Osteoblast (primary cell): ENCODE data around the gene HK1. TPM values are rescaled to one million over a fixed set of nuclear protein-coding genes. Genes with fewer than 3 reads are reported as not detected.
"Not testable (repeated sequence)": the region's sequence is repeated elsewhere in the genome, so short reads cannot be mapped to it uniquely, and the experiment has no call there.

ENCODE experiments used
- DNase-seq: peaks from one replicate; pipeline ENCODE4 v3.0.0; 2011; ENCODE audit warnings: low spot score, mixed read lengths; ENCODE audit not compliant: insufficient read length; ENCODE audit errors: missing footprints
- H2AFZ ChIP-seq: 2 replicates; pipeline ENCODE4 v1.6.0; 2011; ENCODE audit warnings: mild to moderate bottlenecking, low read length
- H3K27ac ChIP-seq: 2 replicates; pipeline ENCODE4 v1.5.1; 2011; ENCODE audit warnings: mild to moderate bottlenecking, low read depth, low read length, moderate library complexity
- H3K27me3 ChIP-seq: 2 replicates; pipeline ENCODE4 v1.6.0; 2012; ENCODE audit warnings: mild to moderate bottlenecking, control low read depth, inconsistent platforms, low read length, moderate library complexity; ENCODE audit not compliant: insufficient read depth
- H3K36me3 ChIP-seq: 2 replicates; pipeline ENCODE4 v1.5.1; 2011; ENCODE audit warnings: mild to moderate bottlenecking, low read length, control low read depth, moderate library complexity; ENCODE audit not compliant: insufficient read depth
- H3K4me1 ChIP-seq: 2 replicates; pipeline ENCODE4 v1.5.1; 2011; ENCODE audit warnings: mild to moderate bottlenecking, low read length, control low read depth, moderate library complexity; ENCODE audit not compliant: insufficient read depth
- H3K4me2 ChIP-seq: 2 replicates; pipeline ENCODE4 v1.6.0; 2011; ENCODE audit warnings: mild to moderate bottlenecking, low read length; ENCODE audit not compliant: insufficient read depth
- H3K4me3 ChIP-seq: fragments of 200-600 bp; sonication (generic); 3 replicates; pipeline ENCODE4 v1.5.1; 2012; ENCODE audit warnings: mild to moderate bottlenecking, low read length, inconsistent platforms; ENCODE audit not compliant: insufficient read depth
- H3K79me2 ChIP-seq: 2 replicates; pipeline ENCODE4 v1.6.0; 2012; ENCODE audit warnings: mild to moderate bottlenecking, low read length, control low read depth, inconsistent platforms; ENCODE audit not compliant: insufficient read depth
- H3K9me3 ChIP-seq: 2 replicates; pipeline ENCODE4 v1.5.1; 2011; ENCODE audit warnings: low read depth, low read length, control low read depth
- H4K20me1 ChIP-seq: 2 replicates; pipeline ENCODE4 v1.6.0; 2012; ENCODE audit warnings: mild to moderate bottlenecking, low read length, control low read depth; ENCODE audit not compliant: insufficient read depth
- total RNA-seq: library from RNA; depleted of rRNA; stranded (reverse); fragments of >200 nt; gene quantifications from 2 replicates; pipeline ENCODE4 v1.2.3, GENCODE V29; 2012
- TF ChIP-seq, protein P1 (sequence below): IDR thresholded peaks from 2 replicates; pipeline ENCODE4 v1.5.1; 2011; ENCODE audit warnings: mild to moderate bottlenecking, low read depth, low read length, moderate library complexity; ENCODE audit errors: extremely low read depth

The HK1 gene
- total RNA-seq, 1 donor = 111 TPM

DNA sequence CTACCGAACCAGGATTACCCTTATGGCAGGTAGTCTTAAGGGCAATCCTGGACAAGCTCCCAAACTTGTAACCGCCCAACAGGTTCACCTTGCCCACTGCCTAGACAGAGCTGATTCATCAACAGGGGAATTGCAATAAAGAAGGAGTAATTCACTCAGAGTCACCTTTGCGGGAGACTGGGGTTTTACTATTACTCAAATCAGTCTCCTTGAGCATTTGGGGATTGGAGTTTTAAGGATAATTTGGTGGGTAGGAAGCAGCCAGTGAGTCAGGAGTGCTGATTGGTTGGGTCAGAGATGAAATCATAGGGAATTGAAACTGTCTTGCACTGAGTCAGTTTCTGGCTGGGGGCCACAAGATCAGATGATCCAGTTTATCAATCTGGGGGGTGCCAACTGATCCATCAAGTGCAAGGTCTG lies 25.3 kb downstream of the HK1 start:
- Histone ChIP-seq H3K4me2 (no peak overlapping the region), H4K20me1 (no peaks in the 10 kb centered on the region), H3K4me3 (no peak overlapping the region), H3K36me3 (no peaks in the 10 kb centered on the region), H3K4me1 (peaks cover 6% of the 10 kb centered on the region), H3K9me3 (no peaks in the 10 kb centered on the region), H3K27me3 (no peaks in the 10 kb centered on the region), H3K27ac (no peak overlapping the region), H3K79me2 (no peaks in the 10 kb centered on the region), H2AFZ (peak overlapping the region; percentile 38)
- TF ChIP-seq, protein P1, sequence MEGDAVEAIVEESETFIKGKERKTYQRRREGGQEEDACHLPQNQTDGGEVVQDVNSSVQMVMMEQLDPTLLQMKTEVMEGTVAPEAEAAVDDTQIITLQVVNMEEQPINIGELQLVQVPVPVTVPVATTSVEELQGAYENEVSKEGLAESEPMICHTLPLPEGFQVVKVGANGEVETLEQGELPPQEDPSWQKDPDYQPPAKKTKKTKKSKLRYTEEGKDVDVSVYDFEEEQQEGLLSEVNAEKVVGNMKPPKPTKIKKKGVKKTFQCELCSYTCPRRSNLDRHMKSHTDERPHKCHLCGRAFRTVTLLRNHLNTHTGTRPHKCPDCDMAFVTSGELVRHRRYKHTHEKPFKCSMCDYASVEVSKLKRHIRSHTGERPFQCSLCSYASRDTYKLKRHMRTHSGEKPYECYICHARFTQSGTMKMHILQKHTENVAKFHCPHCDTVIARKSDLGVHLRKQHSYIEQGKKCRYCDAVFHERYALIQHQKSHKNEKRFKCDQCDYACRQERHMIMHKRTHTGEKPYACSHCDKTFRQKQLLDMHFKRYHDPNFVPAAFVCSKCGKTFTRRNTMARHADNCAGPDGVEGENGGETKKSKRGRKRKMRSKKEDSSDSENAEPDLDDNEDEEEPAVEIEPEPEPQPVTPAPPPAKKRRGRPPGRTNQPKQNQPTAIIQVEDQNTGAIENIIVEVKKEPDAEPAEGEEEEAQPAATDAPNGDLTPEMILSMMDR = no peak
- DNase-seq = peak; percentile 81

DNA sequence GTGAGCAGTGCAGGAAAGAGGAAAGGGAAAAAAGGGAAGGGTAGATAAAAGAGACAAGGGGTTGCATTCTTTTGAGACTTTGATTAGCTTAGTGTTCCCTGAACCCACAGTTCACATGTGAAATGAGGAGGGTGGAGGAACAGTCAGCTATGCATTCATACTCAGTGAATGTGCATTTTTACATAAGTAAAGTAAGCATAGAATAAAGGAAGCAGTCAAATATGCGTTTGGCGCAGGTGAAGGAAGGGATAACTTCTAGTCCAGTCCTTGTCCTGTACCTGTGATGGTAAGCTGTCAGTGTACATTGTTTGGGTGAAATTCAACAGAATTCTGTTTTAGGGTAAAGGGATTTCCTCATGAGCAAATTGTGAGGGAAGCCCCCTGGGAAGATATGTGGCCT lies 28.1 kb downstream of the HK1 start:
- no peak overlapping the region for H3K27ac ChIP-seq
- no peak for DNase-seq
- no peak overlapping the region for H3K4me2 ChIP-seq
- TF ChIP-seq, protein P1 = no peak
- H3K4me3 ChIP-seq = no peak overlapping the region
- no peaks in the 10 kb centered on the region for H3K79me2 ChIP-seq
- peaks cover 6% of the 10 kb centered on the region for H3K4me1 ChIP-seq
- H3K9me3 ChIP-seq = no peaks in the 10 kb centered on the region
- H2AFZ ChIP-seq = no peak overlapping the region
- H4K20me1 ChIP-seq = no peaks in the 10 kb centered on the region
- H3K27me3 ChIP-seq = no peaks in the 10 kb centered on the region
- no peaks in the 10 kb centered on the region for H3K36me3 ChIP-seq

GRCh38 chr10:69307434-69307833 lies 29.1 kb downstream of the HK1 start:
- TF ChIP-seq, protein P1 = no peak
- Histone ChIP-seq H3K27me3 (no peaks in the 10 kb centered on the region), H3K4me3 (no peak overlapping the region), H3K36me3 (no peaks in the 10 kb centered on the region), H3K9me3 (no peaks in the 10 kb centered on the region), H3K4me1 (peaks cover 6% of the 10 kb centered on the region), H4K20me1 (no peaks in the 10 kb centered on the region), H3K4me2 (no peak overlapping the region), H3K79me2 (no peaks in the 10 kb centered on the region), H2AFZ (no peak overlapping the region), H3K27ac (no peak overlapping the region)
- no peak for DNase-seq

GRCh38 chr10:69308304-69308703 lies 30.0 kb downstream of the HK1 start:
- H3K27me3 ChIP-seq, H4K20me1 ChIP-seq, H3K4me3 ChIP-seq, H3K4me2 ChIP-seq, H3K36me3 ChIP-seq, H3K27ac ChIP-seq, H3K4me1 ChIP-seq, H3K79me2 ChIP-seq, H3K9me3 ChIP-seq, H2AFZ ChIP-seq, DNase-seq: not testable (repeated sequence)

DNA sequence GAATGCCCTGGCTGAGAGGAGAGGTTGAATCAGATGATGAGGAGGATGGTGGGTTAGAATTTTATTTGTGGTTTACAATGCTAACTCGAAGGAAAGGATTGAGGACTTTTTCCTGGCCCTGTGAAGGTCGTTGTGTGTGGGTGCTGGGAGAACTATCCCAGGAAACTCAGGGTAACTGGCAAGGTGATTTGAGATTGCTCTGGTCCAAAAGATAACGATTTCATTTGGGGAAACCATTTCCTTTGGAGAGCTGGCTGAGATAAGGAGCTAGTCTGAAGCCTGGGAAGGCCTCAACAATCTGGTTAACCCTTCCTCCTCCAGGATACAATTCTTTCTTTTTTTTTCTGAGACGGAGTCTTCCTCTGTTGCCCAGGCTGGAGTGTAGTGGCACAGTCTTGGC lies 33.0 kb downstream of the HK1 start:
- H3K27me3 ChIP-seq = no peaks in the 10 kb centered on the region
- TF ChIP-seq, protein P1 = no peak
- peak; percentile 83 for DNase-seq
- H4K20me1 ChIP-seq = no peaks in the 10 kb centered on the region
- no peak overlapping the region for H3K4me2 ChIP-seq
- no peaks in the 10 kb centered on the region for H3K9me3 ChIP-seq
- H2AFZ ChIP-seq = no peak overlapping the region
- no peak overlapping the region for H3K4me3 ChIP-seq
- H3K4me1 ChIP-seq = peaks cover 3% of the 10 kb centered on the region
- H3K27ac ChIP-seq = no peak overlapping the region
- no peaks in the 10 kb centered on the region for H3K79me2 ChIP-seq
- no peaks in the 10 kb centered on the region for H3K36me3 ChIP-seq
